ENCODE results near the gene FBLN1.

Gene FBLN1

GRCh38 chr22:45483918-45484499 is 18.7 kb upstream of the FBLN1 start:
- peaks cover 13% of the 10 kb centered on the region for H3K27me3 ChIP-seq
- H3K27ac ChIP-seq: no peak overlapping the region
- H3K4me3 ChIP-seq (ENCODE audit: low read depth in 1 of 2, low read length in 1 of 2): no peak overlapping the region
- H3K9me3 ChIP-seq: no peaks in the 10 kb centered on the region
- H3K36me3 ChIP-seq: no peaks in the 10 kb centered on the region
- H3K4me1 ChIP-seq (ENCODE audit: control insufficient read depth in 1 of 2, insufficient read depth in 1 of 2, low read depth in 1 of 2, low read length in 1 of 2): no peaks in the 10 kb centered on the region
- TF ChIP-seq, protein P1, sequence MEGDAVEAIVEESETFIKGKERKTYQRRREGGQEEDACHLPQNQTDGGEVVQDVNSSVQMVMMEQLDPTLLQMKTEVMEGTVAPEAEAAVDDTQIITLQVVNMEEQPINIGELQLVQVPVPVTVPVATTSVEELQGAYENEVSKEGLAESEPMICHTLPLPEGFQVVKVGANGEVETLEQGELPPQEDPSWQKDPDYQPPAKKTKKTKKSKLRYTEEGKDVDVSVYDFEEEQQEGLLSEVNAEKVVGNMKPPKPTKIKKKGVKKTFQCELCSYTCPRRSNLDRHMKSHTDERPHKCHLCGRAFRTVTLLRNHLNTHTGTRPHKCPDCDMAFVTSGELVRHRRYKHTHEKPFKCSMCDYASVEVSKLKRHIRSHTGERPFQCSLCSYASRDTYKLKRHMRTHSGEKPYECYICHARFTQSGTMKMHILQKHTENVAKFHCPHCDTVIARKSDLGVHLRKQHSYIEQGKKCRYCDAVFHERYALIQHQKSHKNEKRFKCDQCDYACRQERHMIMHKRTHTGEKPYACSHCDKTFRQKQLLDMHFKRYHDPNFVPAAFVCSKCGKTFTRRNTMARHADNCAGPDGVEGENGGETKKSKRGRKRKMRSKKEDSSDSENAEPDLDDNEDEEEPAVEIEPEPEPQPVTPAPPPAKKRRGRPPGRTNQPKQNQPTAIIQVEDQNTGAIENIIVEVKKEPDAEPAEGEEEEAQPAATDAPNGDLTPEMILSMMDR (IDR thresholded peaks at IDR 0.05): no peak

- Histone ChIP-seq H3K4me3 (ENCODE audit: low read depth in 1 of 2, low read length in 1 of 2) (no peak overlapping the region), H3K9me3 (no peaks in the 10 kb centered on the region), H3K36me3 (no peaks in the 10 kb centered on the region), H3K4me1 (ENCODE audit: control insufficient read depth in 1 of 2, insufficient read depth in 1 of 2, low read depth in 1 of 2, low read length in 1 of 2) (no peaks in the 10 kb centered on the region), H3K27ac (no peak overlapping the region), H3K27me3 (peaks cover 13% of the 10 kb centered on the region)
- TF ChIP-seq, protein P1 (IDR thresholded peaks at IDR 0.05): no peak
Measured at GRCh38 chr22:45484742-45485141, 17.9 kb upstream of the FBLN1 start.

- Histone ChIP-seq H3K27me3 (peaks cover 13% of the 10 kb centered on the region), H3K4me1 (ENCODE audit: control insufficient read depth in 1 of 2, insufficient read depth in 1 of 2, low read depth in 1 of 2, low read length in 1 of 2) (no peaks in the 10 kb centered on the region), H3K36me3 (no peaks in the 10 kb centered on the region), H3K27ac (no peak overlapping the region), H3K4me3 (ENCODE audit: low read depth in 1 of 2, low read length in 1 of 2) (no peak overlapping the region), H3K9me3 (no peaks in the 10 kb centered on the region)
- TF ChIP-seq, protein P1 (IDR thresholded peaks at IDR 0.05): no peak
Measured at GRCh38 chr22:45485261-45485660, 17.4 kb upstream of the FBLN1 start.

GRCh38 chr22:45488764-45489370 is 13.8 kb upstream of the FBLN1 start:
- Histone ChIP-seq H3K4me1 (ENCODE audit: control insufficient read depth in 1 of 2, insufficient read depth in 1 of 2, low read depth in 1 of 2, low read length in 1 of 2) (no peaks in the 10 kb centered on the region), H3K27me3 (peaks cover 13% of the 10 kb centered on the region), H3K9me3 (no peaks in the 10 kb centered on the region), H3K4me3 (ENCODE audit: low read depth in 1 of 2, low read length in 1 of 2) (no peak overlapping the region), H3K36me3 (no peaks in the 10 kb centered on the region), H3K27ac (no peak overlapping the region)
- TF ChIP-seq, protein P1 (IDR thresholded peaks at IDR 0.05): no peak

GRCh38 chr22:45490836-45491235 is 11.8 kb upstream of the FBLN1 start:
- H3K9me3 ChIP-seq: no peaks in the 10 kb centered on the region
- no peaks in the 10 kb centered on the region for H3K4me1 ChIP-seq (ENCODE audit: control insufficient read depth in 1 of 2, insufficient read depth in 1 of 2, low read depth in 1 of 2, low read length in 1 of 2)
- no peak overlapping the region for H3K4me3 ChIP-seq (ENCODE audit: low read depth in 1 of 2, low read length in 1 of 2)
- H3K36me3 ChIP-seq: no peaks in the 10 kb centered on the region
- H3K27ac ChIP-seq: no peak overlapping the region
- TF ChIP-seq, protein P1 (IDR thresholded peaks at IDR 0.05): no peak
- peaks cover 15% of the 10 kb centered on the region for H3K27me3 ChIP-seq

Data from neutrophil (primary cell).